ENCODE results near the gene ATMIN. TPM values are rescaled to one million over a fixed set of nuclear protein-coding genes. Genes with fewer than 3 reads are reported as not detected.

ATMIN gene
- total and polyA plus RNA-seq, 8 donors: 1.8 to 102 (median 15.1) TPM

DNA sequence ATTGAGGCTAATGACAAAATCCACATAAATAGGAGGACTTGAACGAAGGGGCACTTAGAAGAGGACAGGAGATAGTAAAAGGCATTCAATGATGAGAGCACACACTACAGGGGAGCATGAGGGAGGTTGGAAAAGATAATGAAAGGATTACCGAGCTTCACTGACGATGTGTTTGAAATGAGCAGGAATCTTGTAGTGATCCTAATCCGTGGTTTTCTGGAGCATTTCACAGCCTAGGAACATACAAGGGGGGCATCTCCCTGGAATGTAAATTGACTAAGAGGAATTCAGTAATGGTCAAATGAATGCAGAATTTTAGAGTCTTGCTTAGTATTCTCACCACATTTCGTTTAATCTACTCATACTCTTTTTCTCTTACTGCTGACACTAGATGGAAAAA is 5.2 kb downstream of the ATMIN start:
- peaks cover 39 to 53% (median 51%) of the 10 kb centered on the region in 4 donors for H3K36me3 ChIP-seq
- no peak overlapping the region for H3K27ac ChIP-seq
- 82 to 87% (median 86%) methylated on average over 5 of the region's 5 CpGs for WGBS, 5 donors
- no peak overlapping the region for H3K4me3 ChIP-seq
- TF ChIP-seq POLR2AphosphoS5 (IDR thresholded peaks at IDR 0.05): no peak
- TF ChIP-seq, protein P1, sequence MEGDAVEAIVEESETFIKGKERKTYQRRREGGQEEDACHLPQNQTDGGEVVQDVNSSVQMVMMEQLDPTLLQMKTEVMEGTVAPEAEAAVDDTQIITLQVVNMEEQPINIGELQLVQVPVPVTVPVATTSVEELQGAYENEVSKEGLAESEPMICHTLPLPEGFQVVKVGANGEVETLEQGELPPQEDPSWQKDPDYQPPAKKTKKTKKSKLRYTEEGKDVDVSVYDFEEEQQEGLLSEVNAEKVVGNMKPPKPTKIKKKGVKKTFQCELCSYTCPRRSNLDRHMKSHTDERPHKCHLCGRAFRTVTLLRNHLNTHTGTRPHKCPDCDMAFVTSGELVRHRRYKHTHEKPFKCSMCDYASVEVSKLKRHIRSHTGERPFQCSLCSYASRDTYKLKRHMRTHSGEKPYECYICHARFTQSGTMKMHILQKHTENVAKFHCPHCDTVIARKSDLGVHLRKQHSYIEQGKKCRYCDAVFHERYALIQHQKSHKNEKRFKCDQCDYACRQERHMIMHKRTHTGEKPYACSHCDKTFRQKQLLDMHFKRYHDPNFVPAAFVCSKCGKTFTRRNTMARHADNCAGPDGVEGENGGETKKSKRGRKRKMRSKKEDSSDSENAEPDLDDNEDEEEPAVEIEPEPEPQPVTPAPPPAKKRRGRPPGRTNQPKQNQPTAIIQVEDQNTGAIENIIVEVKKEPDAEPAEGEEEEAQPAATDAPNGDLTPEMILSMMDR (IDR thresholded peaks at IDR 0.05): no peak
- no peak for TF ChIP-seq POLR2A (IDR thresholded peaks at IDR 0.05)
- TF ChIP-seq EP300 (IDR thresholded peaks at IDR 0.05): no peak
- no peaks in the 10 kb centered on the region for H3K9me3 ChIP-seq
- intact Hi-C loops (cut with DNase I; ENCODE audit: low total_unique reads): no loop called here
- peaks cover 12 to 34% (median 31%) of the 10 kb centered on the region in 4 donors for H3K4me1 ChIP-seq
- no peak for DNase-seq
- no peaks in the 10 kb centered on the region for H3K27me3 ChIP-seq

DNA sequence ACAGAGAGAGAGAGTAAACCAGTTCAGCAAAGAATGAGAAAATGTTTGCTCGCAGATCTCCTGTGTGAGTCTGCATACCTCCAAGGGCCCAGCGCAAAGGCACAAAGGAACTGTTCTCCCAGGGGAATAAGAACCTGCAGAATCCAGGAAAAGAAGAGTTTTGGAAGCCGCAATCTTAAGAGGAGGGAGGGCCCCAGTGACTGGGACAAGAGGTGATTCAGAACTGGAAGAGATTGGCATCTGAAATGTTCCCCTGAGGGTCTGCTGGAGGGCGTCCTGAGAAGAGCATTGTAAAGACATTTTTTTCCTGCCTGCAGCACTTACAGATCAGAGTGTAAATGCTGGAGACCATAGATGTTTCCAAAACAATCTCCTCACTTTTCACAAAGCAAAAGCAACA is 6.1 kb downstream of the ATMIN start:
- WGBS, 5 donors: 88 to 95% (median 92%) methylated on average over 4 of the region's 4 CpGs
- H3K27ac ChIP-seq: no peak overlapping the region
- H3K4me1 ChIP-seq: peaks cover 10 to 31% (median 27%) of the 10 kb centered on the region in 4 donors
- no peak for DNase-seq
- no peaks in the 10 kb centered on the region for H3K9me3 ChIP-seq
- TF ChIP-seq EP300 (IDR thresholded peaks at IDR 0.05) (no peak), POLR2A (IDR thresholded peaks at IDR 0.05) (no peak), POLR2AphosphoS5 (IDR thresholded peaks at IDR 0.05) (no peak)
- TF ChIP-seq, protein P1 (IDR thresholded peaks at IDR 0.05): no peak
- no peak overlapping the region for H3K4me3 ChIP-seq
- H3K36me3 ChIP-seq: peaks cover 39 to 55% (median 53%) of the 10 kb centered on the region in 4 donors
- intact Hi-C loops (cut with DNase I; ENCODE audit: low total_unique reads): no loop called here
- no peaks in the 10 kb centered on the region for H3K27me3 ChIP-seq

DNA sequence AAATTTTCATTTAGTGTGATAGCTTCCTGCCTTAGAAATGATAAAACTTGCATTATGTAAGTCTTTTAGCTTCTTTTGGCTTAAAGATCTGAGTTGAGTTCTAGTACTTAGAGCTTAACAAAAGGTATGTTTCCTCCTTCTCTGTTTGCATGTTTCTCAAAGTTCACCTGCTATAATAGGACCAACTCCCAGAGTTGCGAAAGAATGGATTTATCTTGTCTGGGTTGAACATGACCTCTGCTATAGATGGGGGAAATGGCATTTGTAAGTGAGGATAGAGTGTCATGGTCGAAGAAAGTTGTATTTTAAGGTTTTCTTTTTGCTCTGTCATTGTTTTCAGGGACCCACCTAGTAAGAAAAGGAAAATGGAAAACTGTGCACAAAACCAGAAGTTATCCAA is 7.2 kb downstream of the ATMIN start:
- Histone ChIP-seq H3K27me3 (no peaks in the 10 kb centered on the region), H3K4me1 (peaks cover under 1 to 20% (median 16%) of the 10 kb centered on the region in 4 donors), H3K4me3 (no peak overlapping the region), H3K27ac (no peak overlapping the region), H3K36me3 (peaks cover 39 to 55% (median 53%) of the 10 kb centered on the region in 4 donors), H3K9me3 (peaks cover 0 to 2% (median 0%) of the 10 kb centered on the region in 4 donors)
- intact Hi-C loops (cut with DNase I; ENCODE audit: low total_unique reads): no loop called here
- no peak for DNase-seq
- TF ChIP-seq POLR2A (IDR thresholded peaks at IDR 0.05) (no peak), EP300 (IDR thresholded peaks at IDR 0.05) (no peak), POLR2AphosphoS5 (IDR thresholded peaks at IDR 0.05) (no peak)
- TF ChIP-seq, protein P1 (IDR thresholded peaks at IDR 0.05): no peak
- 90 to 99% (median 96%) methylated on average over 2 of the region's 2 CpGs for WGBS, 5 donors

DNA sequence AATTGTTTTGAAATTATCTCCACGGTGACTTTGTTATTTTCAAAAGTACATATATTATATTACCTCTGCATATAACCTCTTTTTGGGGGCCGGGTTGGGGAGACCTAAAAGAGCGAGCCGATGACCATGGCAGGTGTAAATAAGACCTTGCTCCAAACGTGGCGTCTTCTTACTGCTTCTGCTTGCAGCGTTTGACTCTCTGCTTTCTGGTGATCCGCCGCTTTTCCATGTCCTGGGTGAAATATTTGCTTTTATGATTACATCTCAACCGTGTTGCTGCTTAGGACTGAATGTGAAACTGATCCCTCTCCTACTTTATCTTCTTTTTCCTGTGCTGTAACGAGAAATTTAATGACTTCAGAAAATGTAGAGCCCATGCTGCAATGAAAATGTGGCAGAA is 18.1 kb downstream of the ATMIN start:
- TF ChIP-seq POLR2AphosphoS5 (IDR thresholded peaks at IDR 0.05) (no peak), POLR2A (IDR thresholded peaks at IDR 0.05) (no peak), EP300 (IDR thresholded peaks at IDR 0.05) (no peak)
- TF ChIP-seq, protein P1 (IDR thresholded peaks at IDR 0.05): no peak
- H3K4me1 ChIP-seq: no peaks in the 10 kb centered on the region
- peaks cover 0 to 17% (median 10%) of the 10 kb centered on the region in 4 donors for H3K9me3 ChIP-seq
- DNase-seq: no peak
- no peaks in the 10 kb centered on the region for H3K27me3 ChIP-seq
- intact Hi-C loops (cut with DNase I; ENCODE audit: low total_unique reads): no loop called here
- 76 to 81% (median 79%) methylated on average over 11 of the region's 11 CpGs for whole genome bisulfite sequencing, 5 donors
- H3K27ac ChIP-seq: no peak overlapping the region
- no peak overlapping the region for H3K4me3 ChIP-seq
- no peaks in the 10 kb centered on the region for H3K36me3 ChIP-seq
